ENCODE measurements around the gene KLHDC4. TPM values are rescaled to one million over a fixed set of nuclear protein-coding genes. Genes with fewer than 3 reads are reported as not detected.

KLHDC4 gene
- polyA plus RNA-seq, 1 donor, result 34.0 TPM

- DNase-seq, result no peak
- no peak overlapping the region for H3K27ac ChIP-seq (ENCODE audit: low read length)
- H3K4me3 ChIP-seq (ENCODE audit: low read length), result no peak overlapping the region
- H3K27me3 ChIP-seq (ENCODE audit: control insufficient read depth, insufficient read depth, low read length), result no peaks in the 10 kb centered on the region
- H3K4me1 ChIP-seq (ENCODE audit: control insufficient read depth, insufficient read depth, low read length), result no peaks in the 10 kb centered on the region
- peaks cover 12% of the 10 kb centered on the region for H3K36me3 ChIP-seq (ENCODE audit: control insufficient read depth, insufficient read depth, low read length)
- WGBS (ENCODE audit: insufficient coverage, low lambda C conversion rate), result no CpG with 5 or more reads among the region's 7 CpGs
- H3K9me3 ChIP-seq (ENCODE audit: control insufficient read depth, low read depth, low read length), result no peaks in the 10 kb centered on the region
Measured at GRCh38 chr16:87692176-87692575, 73.6 kb downstream of the KLHDC4 start.

- no peaks in the 10 kb centered on the region for H3K9me3 ChIP-seq (ENCODE audit: control insufficient read depth, low read depth, low read length)
- WGBS (ENCODE audit: insufficient coverage, low lambda C conversion rate), result no CpG with 5 or more reads among the region's 14 CpGs
- H3K27ac ChIP-seq (ENCODE audit: low read length), result no peak overlapping the region
- H3K4me3 ChIP-seq (ENCODE audit: low read length), result no peak overlapping the region
- H3K27me3 ChIP-seq (ENCODE audit: control insufficient read depth, insufficient read depth, low read length), result no peaks in the 10 kb centered on the region
- H3K36me3 ChIP-seq (ENCODE audit: control insufficient read depth, insufficient read depth, low read length), result peaks cover 11% of the 10 kb centered on the region
- DNase-seq, result no peak
- H3K4me1 ChIP-seq (ENCODE audit: control insufficient read depth, insufficient read depth, low read length), result no peaks in the 10 kb centered on the region
Measured at GRCh38 chr16:87691686-87692079, 74.1 kb downstream of the KLHDC4 start.

DNA sequence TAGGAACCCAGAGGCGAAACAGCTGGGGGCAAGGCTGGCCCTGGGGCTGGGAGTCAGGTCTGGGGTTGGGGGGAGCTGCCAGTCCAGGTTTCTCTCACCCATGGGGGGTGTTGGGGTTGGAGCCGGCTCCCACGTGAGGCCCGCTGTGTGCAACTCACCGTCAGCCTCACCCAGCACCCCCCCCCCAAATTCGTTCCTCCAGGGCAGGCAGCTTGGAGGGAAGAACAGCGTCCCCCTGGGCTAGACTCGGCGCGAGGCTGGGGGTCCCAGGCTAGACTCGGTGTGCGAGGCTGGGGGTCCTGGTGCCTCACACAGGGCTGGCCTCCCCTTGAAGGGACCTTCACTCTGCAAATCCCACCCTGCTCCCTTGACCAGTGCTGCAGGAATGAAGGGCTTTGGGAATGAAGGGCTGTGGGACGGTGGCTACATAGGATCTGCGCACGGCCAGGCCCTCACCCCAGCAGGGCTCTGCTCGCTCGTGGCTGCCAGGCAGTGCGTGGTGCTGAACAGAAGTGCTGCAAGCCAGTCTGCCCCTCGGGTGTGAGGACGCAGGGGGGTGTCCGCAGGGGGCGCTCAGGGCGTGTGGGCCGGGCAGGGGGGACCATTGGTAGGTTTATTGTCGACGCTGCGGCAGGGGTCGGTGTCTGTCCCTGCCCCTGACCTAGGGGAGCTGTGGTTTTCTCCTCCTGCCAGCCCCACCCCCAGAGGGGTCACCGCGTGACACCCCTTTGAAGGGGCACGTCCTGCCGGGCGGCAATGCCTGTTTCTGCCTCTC is 74.7 kb downstream of the KLHDC4 start:
- WGBS (ENCODE audit: insufficient coverage, low lambda C conversion rate), result no CpG with 5 or more reads among the region's 33 CpGs
- no peak for DNase-seq
- H3K27ac ChIP-seq (ENCODE audit: low read length), result no peak overlapping the region
- no peaks in the 10 kb centered on the region for H3K4me1 ChIP-seq (ENCODE audit: control insufficient read depth, insufficient read depth, low read length)
- H3K4me3 ChIP-seq (ENCODE audit: low read length), result no peak overlapping the region
- H3K27me3 ChIP-seq (ENCODE audit: control insufficient read depth, insufficient read depth, low read length), result no peaks in the 10 kb centered on the region
- no peaks in the 10 kb centered on the region for H3K9me3 ChIP-seq (ENCODE audit: control insufficient read depth, low read depth, low read length)
- H3K36me3 ChIP-seq (ENCODE audit: control insufficient read depth, insufficient read depth, low read length), result peaks cover 6% of the 10 kb centered on the region

- no peak overlapping the region for H3K4me3 ChIP-seq (ENCODE audit: low read length)
- H3K27me3 ChIP-seq (ENCODE audit: control insufficient read depth, insufficient read depth, low read length), result no peaks in the 10 kb centered on the region
- no CpG with 5 or more reads among the region's 46 CpGs for WGBS (ENCODE audit: insufficient coverage, low lambda C conversion rate)
- H3K9me3 ChIP-seq (ENCODE audit: control insufficient read depth, low read depth, low read length), result no peaks in the 10 kb centered on the region
- H3K27ac ChIP-seq (ENCODE audit: low read length), result no peak overlapping the region
- H3K4me1 ChIP-seq (ENCODE audit: control insufficient read depth, insufficient read depth, low read length), result no peaks in the 10 kb centered on the region
- H3K36me3 ChIP-seq (ENCODE audit: control insufficient read depth, insufficient read depth, low read length), result no peaks in the 10 kb centered on the region
- no peak for DNase-seq
Measured at GRCh38 chr16:87689956-87690465, 75.8 kb downstream of the KLHDC4 start.

- Histone ChIP-seq H3K27me3 (ENCODE audit: control insufficient read depth, insufficient read depth, low read length) (no peaks in the 10 kb centered on the region), H3K9me3 (ENCODE audit: control insufficient read depth, low read depth, low read length) (no peaks in the 10 kb centered on the region), H3K4me3 (ENCODE audit: low read length) (no peak overlapping the region), H3K4me1 (ENCODE audit: control insufficient read depth, insufficient read depth, low read length) (no peaks in the 10 kb centered on the region), H3K27ac (ENCODE audit: low read length) (no peak overlapping the region), H3K36me3 (ENCODE audit: control insufficient read depth, insufficient read depth, low read length) (no peaks in the 10 kb centered on the region)
- DNase-seq, result no peak
- no CpG with 5 or more reads among the region's 45 CpGs for WGBS (ENCODE audit: insufficient coverage, low lambda C conversion rate)
Measured at GRCh38 chr16:87688876-87689815, 76.6 kb downstream of the KLHDC4 start.

- Histone ChIP-seq H3K36me3 (ENCODE audit: control insufficient read depth, insufficient read depth, low read length) (no peaks in the 10 kb centered on the region), H3K27ac (ENCODE audit: low read length) (no peak overlapping the region), H3K4me3 (ENCODE audit: low read length) (no peak overlapping the region), H3K27me3 (ENCODE audit: control insufficient read depth, insufficient read depth, low read length) (no peaks in the 10 kb centered on the region), H3K9me3 (ENCODE audit: control insufficient read depth, low read depth, low read length) (no peaks in the 10 kb centered on the region), H3K4me1 (ENCODE audit: control insufficient read depth, insufficient read depth, low read length) (no peaks in the 10 kb centered on the region)
- no CpG with 5 or more reads among the region's 14 CpGs for WGBS (ENCODE audit: insufficient coverage, low lambda C conversion rate)
- no peak for DNase-seq
Measured at GRCh38 chr16:87687998-87688529, 77.7 kb downstream of the KLHDC4 start.

DNA sequence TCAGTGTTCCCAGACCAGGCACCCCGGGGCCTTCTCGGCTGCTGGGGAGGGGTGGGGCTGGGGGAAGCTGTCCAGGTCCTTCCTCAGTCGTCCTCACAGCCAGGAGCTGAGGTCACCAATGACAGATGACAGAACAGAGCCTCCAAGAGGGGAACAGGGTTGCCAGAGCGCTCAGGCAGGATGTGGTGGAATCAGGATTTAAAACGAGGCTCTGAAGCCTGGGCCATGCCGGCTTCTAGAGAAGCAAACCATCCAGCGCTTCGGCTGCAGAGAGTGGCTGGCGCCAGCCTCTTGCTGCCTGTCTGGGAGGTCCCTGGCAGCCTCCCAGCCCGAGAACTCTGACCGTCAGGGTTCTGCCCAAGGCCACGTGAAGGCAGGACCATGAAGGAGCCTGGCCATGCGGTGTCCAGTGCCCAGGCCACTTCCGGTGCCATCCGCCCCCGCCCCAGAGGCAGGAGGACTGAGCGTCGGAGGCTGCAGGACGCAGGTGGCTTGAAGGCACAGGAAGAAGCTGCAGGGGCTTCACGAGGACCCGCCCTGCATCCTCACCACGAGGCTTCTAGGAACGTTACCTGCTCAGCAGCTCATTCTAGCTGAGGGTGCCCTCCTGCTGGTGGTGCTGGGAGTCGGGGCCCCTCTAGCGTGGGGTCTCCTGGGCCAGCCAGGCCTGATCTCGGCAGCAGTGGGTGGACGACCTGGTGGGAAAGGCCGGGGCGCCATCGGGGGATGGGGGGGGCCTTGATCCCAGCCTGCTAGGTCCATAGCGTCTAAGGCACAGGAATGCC is 78.5 kb downstream of the KLHDC4 start:
- Histone ChIP-seq H3K4me1 (ENCODE audit: control insufficient read depth, insufficient read depth, low read length) (no peaks in the 10 kb centered on the region), H3K27me3 (ENCODE audit: control insufficient read depth, insufficient read depth, low read length) (no peaks in the 10 kb centered on the region), H3K27ac (ENCODE audit: low read length) (no peak overlapping the region), H3K4me3 (ENCODE audit: low read length) (no peak overlapping the region), H3K9me3 (ENCODE audit: control insufficient read depth, low read depth, low read length) (no peaks in the 10 kb centered on the region), H3K36me3 (ENCODE audit: control insufficient read depth, insufficient read depth, low read length) (no peaks in the 10 kb centered on the region)
- no peak for DNase-seq
- no CpG with 5 or more reads among the region's 31 CpGs for WGBS (ENCODE audit: insufficient coverage, low lambda C conversion rate)

DNA sequence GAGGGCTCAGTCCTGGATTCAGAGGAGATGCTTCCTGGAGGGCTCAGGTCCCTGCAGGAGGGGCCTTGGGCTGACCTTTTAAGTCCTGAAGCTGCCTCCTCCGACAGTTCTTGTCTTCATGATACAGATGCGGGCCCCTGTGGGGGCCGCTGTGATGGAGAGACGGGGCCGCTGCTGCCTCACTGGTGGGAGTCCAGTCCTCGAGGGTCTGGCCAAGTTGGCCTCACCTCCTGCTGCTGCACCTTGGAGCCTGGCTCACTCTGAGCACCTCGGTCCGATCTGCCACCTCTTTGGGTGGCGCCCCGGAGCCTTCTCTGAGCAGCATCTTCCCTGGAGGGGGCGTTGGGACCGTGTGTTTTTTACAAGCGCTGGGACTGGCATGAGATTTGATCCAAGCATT is 79.1 kb downstream of the KLHDC4 start:
- Histone ChIP-seq H3K36me3 (ENCODE audit: control insufficient read depth, insufficient read depth, low read length) (no peaks in the 10 kb centered on the region), H3K4me1 (ENCODE audit: control insufficient read depth, insufficient read depth, low read length) (no peaks in the 10 kb centered on the region), H3K27me3 (ENCODE audit: control insufficient read depth, insufficient read depth, low read length) (no peaks in the 10 kb centered on the region), H3K27ac (ENCODE audit: low read length) (no peak overlapping the region), H3K4me3 (ENCODE audit: low read length) (no peak overlapping the region), H3K9me3 (ENCODE audit: control insufficient read depth, low read depth, low read length) (no peaks in the 10 kb centered on the region)
- no peak for DNase-seq
- no CpG with 5 or more reads among the region's 13 CpGs for WGBS (ENCODE audit: insufficient coverage, low lambda C conversion rate)

- H3K4me1 ChIP-seq (ENCODE audit: control insufficient read depth, insufficient read depth, low read length), result no peaks in the 10 kb centered on the region
- no peak overlapping the region for H3K27ac ChIP-seq (ENCODE audit: low read length)
- DNase-seq, result no peak
- H3K4me3 ChIP-seq (ENCODE audit: low read length), result no peak overlapping the region
- no peaks in the 10 kb centered on the region for H3K27me3 ChIP-seq (ENCODE audit: control insufficient read depth, insufficient read depth, low read length)
- WGBS (ENCODE audit: insufficient coverage, low lambda C conversion rate), result 87% methylated on average over 3 of the region's 13 CpGs
- no peaks in the 10 kb centered on the region for H3K9me3 ChIP-seq (ENCODE audit: control insufficient read depth, low read depth, low read length)
- H3K36me3 ChIP-seq (ENCODE audit: control insufficient read depth, insufficient read depth, low read length), result no peaks in the 10 kb centered on the region
Measured at GRCh38 chr16:87685766-87686165, 80.0 kb downstream of the KLHDC4 start.

DNA sequence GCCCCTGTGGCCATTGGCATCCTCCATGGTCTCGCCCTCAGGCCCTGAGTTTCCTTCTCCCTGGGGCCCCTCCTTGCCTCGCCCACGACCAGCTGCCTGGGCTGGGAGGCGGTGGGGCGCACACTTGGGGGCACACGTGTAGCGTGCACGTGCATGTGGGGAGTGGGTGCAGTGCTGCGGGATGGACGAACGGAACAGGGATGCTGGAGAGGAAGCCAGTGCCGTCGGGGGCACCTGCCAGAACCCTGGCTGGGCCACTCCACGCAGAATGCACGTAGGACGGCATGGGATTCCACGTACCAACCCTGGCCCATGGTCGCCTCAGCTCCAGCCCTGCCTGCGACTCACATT is 80.4 kb downstream of the KLHDC4 start:
- Histone ChIP-seq H3K36me3 (ENCODE audit: control insufficient read depth, insufficient read depth, low read length) (no peaks in the 10 kb centered on the region), H3K4me3 (ENCODE audit: low read length) (no peak overlapping the region), H3K27ac (ENCODE audit: low read length) (no peak overlapping the region), H3K27me3 (ENCODE audit: control insufficient read depth, insufficient read depth, low read length) (no peaks in the 10 kb centered on the region), H3K9me3 (ENCODE audit: control insufficient read depth, low read depth, low read length) (no peaks in the 10 kb centered on the region), H3K4me1 (ENCODE audit: control insufficient read depth, insufficient read depth, low read length) (no peaks in the 10 kb centered on the region)
- no peak for DNase-seq
- WGBS (ENCODE audit: insufficient coverage, low lambda C conversion rate), result no CpG with 5 or more reads among the region's 19 CpGs

All from large intestine (tissue), 3 donors.